ENCODE measurements around the gene TMEM256.

The TMEM256 gene

GRCh38 chr17:7423679-7424078 lies 19.8 kb upstream of the TMEM256 start:
- FAIRE-seq, result peak; percentile 20
- TF ChIP-seq POU2F2 (IDR thresholded peaks at IDR 0.05; ENCODE audit: low read depth, low read length) (no peak), POLR2A (IDR thresholded peaks at IDR 0.05; ENCODE audit: low read depth, low read length) (no peak), PAX5 (IDR thresholded peaks at IDR 0.05; ENCODE audit: insufficient read depth, low read length, severe bottlenecking) (no peak), POLR2AphosphoS5 (IDR thresholded peaks at IDR 0.05; ENCODE audit: low read depth, low read length) (no peak), SPI1 (IDR thresholded peaks at IDR 0.05; ENCODE audit: low read depth, low read length) (no peak), TAF1 (IDR thresholded peaks at IDR 0.05; ENCODE audit: low read depth, low read length) (no peak)
- no peak for DNase-seq (ENCODE audit: insufficient read length, low spot score)

- FAIRE-seq (no peak), DNase-seq (ENCODE audit: insufficient read length, low spot score) (no peak)
- TF ChIP-seq SPI1 (IDR thresholded peaks at IDR 0.05; ENCODE audit: low read depth, low read length) (no peak), POLR2AphosphoS5 (IDR thresholded peaks at IDR 0.05; ENCODE audit: low read depth, low read length) (no peak), POLR2A (IDR thresholded peaks at IDR 0.05; ENCODE audit: low read depth, low read length) (no peak)
Observed at GRCh38 chr17:7421186-7421585, 17.3 kb upstream of the TMEM256 start.

- no peak for TF ChIP-seq POLR2A (IDR thresholded peaks at IDR 0.05; ENCODE audit: low read depth, low read length)
- TF ChIP-seq PAX5 (IDR thresholded peaks at IDR 0.05; ENCODE audit: insufficient read depth, low read length, severe bottlenecking), result no peak
- no peak for TF ChIP-seq SPI1 (IDR thresholded peaks at IDR 0.05; ENCODE audit: low read depth, low read length)
- TF ChIP-seq POU2F2 (IDR thresholded peaks at IDR 0.05; ENCODE audit: low read depth, low read length), result no peak
- TF ChIP-seq POLR2AphosphoS5 (IDR thresholded peaks at IDR 0.05; ENCODE audit: low read depth, low read length), result no peak
- no peak for TF ChIP-seq TAF1 (IDR thresholded peaks at IDR 0.05; ENCODE audit: low read depth, low read length)
- no peak for FAIRE-seq
- DNase-seq (ENCODE audit: insufficient read length, low spot score), result no peak
Observed at GRCh38 chr17:7419819-7420610, 16.1 kb upstream of the TMEM256 start, which contains the start of gene SPEM1. SPEM1 (plus strand) TSS chr17:7420324; CDS start chr17:7420385, 61 bp downstream.

- TF ChIP-seq PAX5 (IDR thresholded peaks at IDR 0.05; ENCODE audit: insufficient read depth, low read length, severe bottlenecking), result no peak
- no peak for FAIRE-seq
- no peak for DNase-seq (ENCODE audit: insufficient read length, low spot score)
Observed at GRCh38 chr17:7418472-7419152, 14.7 kb upstream of the TMEM256 start.

GRCh38 chr17:7417056-7417655 lies 13.3 kb upstream of the TMEM256 start:
- FAIRE-seq (no peak), DNase-seq (ENCODE audit: insufficient read length, low spot score) (no peak)
- TF ChIP-seq POLR2AphosphoS5 (IDR thresholded peaks at IDR 0.05; ENCODE audit: low read depth, low read length) (no peak), TAF1 (IDR thresholded peaks at IDR 0.05; ENCODE audit: low read depth, low read length) (no peak), POU2F2 (IDR thresholded peaks at IDR 0.05; ENCODE audit: low read depth, low read length) (no peak), PAX5 (IDR thresholded peaks at IDR 0.05; ENCODE audit: insufficient read depth, low read length, severe bottlenecking) (no peak), POLR2A (IDR thresholded peaks at IDR 0.05; ENCODE audit: low read depth, low read length) (no peak), SPI1 (IDR thresholded peaks at IDR 0.05; ENCODE audit: low read depth, low read length) (no peak)

GRCh38 chr17:7416323-7416722 lies 12.4 kb upstream of the TMEM256 start:
- TF ChIP-seq TAF1 (IDR thresholded peaks at IDR 0.05; ENCODE audit: low read depth, low read length) (no peak), POLR2AphosphoS5 (IDR thresholded peaks at IDR 0.05; ENCODE audit: low read depth, low read length) (no peak), POU2F2 (IDR thresholded peaks at IDR 0.05; ENCODE audit: low read depth, low read length) (no peak), POLR2A (IDR thresholded peaks at IDR 0.05; ENCODE audit: low read depth, low read length) (no peak), PAX5 (IDR thresholded peaks at IDR 0.05; ENCODE audit: insufficient read depth, low read length, severe bottlenecking) (no peak), SPI1 (IDR thresholded peaks at IDR 0.05; ENCODE audit: low read depth, low read length) (no peak)
- no peak for DNase-seq (ENCODE audit: insufficient read length, low spot score)
- FAIRE-seq, result no peak

- no peak for TF ChIP-seq POLR2A (IDR thresholded peaks at IDR 0.05; ENCODE audit: low read depth, low read length)
- TF ChIP-seq TAF1 (IDR thresholded peaks at IDR 0.05; ENCODE audit: low read depth, low read length), result no peak
- no peak for TF ChIP-seq POU2F2 (IDR thresholded peaks at IDR 0.05; ENCODE audit: low read depth, low read length)
- TF ChIP-seq PAX5 (IDR thresholded peaks at IDR 0.05; ENCODE audit: insufficient read depth, low read length, severe bottlenecking), result no peak
- no peak for TF ChIP-seq SPI1 (IDR thresholded peaks at IDR 0.05; ENCODE audit: low read depth, low read length)
- TF ChIP-seq POLR2AphosphoS5 (IDR thresholded peaks at IDR 0.05; ENCODE audit: low read depth, low read length), result no peak
- DNase-seq (ENCODE audit: insufficient read length, low spot score) (no peak), FAIRE-seq (no peak)
Observed at GRCh38 chr17:7415784-7416183, 11.9 kb upstream of the TMEM256 start.

GRCh38 chr17:7414837-7415236 lies 10.9 kb upstream of the TMEM256 start:
- DNase-seq (ENCODE audit: insufficient read length, low spot score) (no peak), FAIRE-seq (no peak)
- TF ChIP-seq POLR2A (IDR thresholded peaks at IDR 0.05; ENCODE audit: low read depth, low read length) (no peak), SPI1 (IDR thresholded peaks at IDR 0.05; ENCODE audit: low read depth, low read length) (no peak), POLR2AphosphoS5 (IDR thresholded peaks at IDR 0.05; ENCODE audit: low read depth, low read length) (no peak), POU2F2 (IDR thresholded peaks at IDR 0.05; ENCODE audit: low read depth, low read length) (no peak), PAX5 (IDR thresholded peaks at IDR 0.05; ENCODE audit: insufficient read depth, low read length, severe bottlenecking) (no peak), TAF1 (IDR thresholded peaks at IDR 0.05; ENCODE audit: low read depth, low read length) (no peak)

- no peak for FAIRE-seq
- no peak for TF ChIP-seq POU2F2 (IDR thresholded peaks at IDR 0.05; ENCODE audit: low read depth, low read length)
- TF ChIP-seq PAX5 (IDR thresholded peaks at IDR 0.05; ENCODE audit: insufficient read depth, low read length, severe bottlenecking), result no peak
- TF ChIP-seq TAF1 (IDR thresholded peaks at IDR 0.05; ENCODE audit: low read depth, low read length), result no peak
- DNase-seq (ENCODE audit: insufficient read length, low spot score), result no peak
Observed at GRCh38 chr17:7413346-7413985, 9.6 kb upstream of the TMEM256 start.

Measured in GM12891 (cell line).